Measurements from ENCODE around the gene CAMK1D.

Gene CAMK1D

GRCh38 chr10:12589291-12589690 lies 239.9 kb downstream of the CAMK1D start:
- no peaks in the 10 kb centered on the region for H3K36me3 ChIP-seq (ENCODE audit: control insufficient read depth, insufficient read depth, low read length)
- H3K9me3 ChIP-seq (ENCODE audit: control insufficient read depth, low read length), result no peaks in the 10 kb centered on the region
- WGBS, 2 experiments, result 81 to 83% methylated on average over 8 of the region's 8 CpGs
- H3K27ac ChIP-seq (ENCODE audit: insufficient read depth, low read depth, low read length, poor library complexity, severe bottlenecking), result no peak overlapping the region
- H3K4me3 ChIP-seq (ENCODE audit: insufficient read depth, low read depth, low read length), result no peak overlapping the region
- no peaks in the 10 kb centered on the region for H3K27me3 ChIP-seq (ENCODE audit: control insufficient read depth, insufficient read depth, low read length, poor library complexity, severe bottlenecking)
- H3K4me1 ChIP-seq (ENCODE audit: control insufficient read depth, insufficient read depth, low read length), result no peaks in the 10 kb centered on the region

GRCh38 chr10:12589791-12590190 lies 240.4 kb downstream of the CAMK1D start:
- Histone ChIP-seq H3K4me3 (ENCODE audit: insufficient read depth, low read depth, low read length) (no peak overlapping the region), H3K36me3 (ENCODE audit: control insufficient read depth, insufficient read depth, low read length) (no peaks in the 10 kb centered on the region), H3K27ac (ENCODE audit: insufficient read depth, low read depth, low read length, poor library complexity, severe bottlenecking) (no peak overlapping the region), H3K27me3 (ENCODE audit: control insufficient read depth, insufficient read depth, low read length, poor library complexity, severe bottlenecking) (no peaks in the 10 kb centered on the region), H3K4me1 (ENCODE audit: control insufficient read depth, insufficient read depth, low read length) (no peaks in the 10 kb centered on the region), H3K9me3 (ENCODE audit: control insufficient read depth, low read length) (no peaks in the 10 kb centered on the region)
- 93 to 97% methylated on average over 4 of the region's 4 CpGs for WGBS, 2 experiments

- Histone ChIP-seq H3K4me3 (ENCODE audit: insufficient read depth, low read depth, low read length) (no peak overlapping the region), H3K27ac (ENCODE audit: insufficient read depth, low read depth, low read length, poor library complexity, severe bottlenecking) (no peak overlapping the region), H3K27me3 (ENCODE audit: control insufficient read depth, insufficient read depth, low read length, poor library complexity, severe bottlenecking) (no peaks in the 10 kb centered on the region), H3K9me3 (ENCODE audit: control insufficient read depth, low read length) (no peaks in the 10 kb centered on the region), H3K36me3 (ENCODE audit: control insufficient read depth, insufficient read depth, low read length) (no peaks in the 10 kb centered on the region), H3K4me1 (ENCODE audit: control insufficient read depth, insufficient read depth, low read length) (no peaks in the 10 kb centered on the region)
- 93 to 94% methylated on average over 17 of the region's 17 CpGs for WGBS, 2 experiments
Observed at GRCh38 chr10:12590675-12591659, 241.6 kb downstream of the CAMK1D start.

GRCh38 chr10:12592967-12593366 lies 243.6 kb downstream of the CAMK1D start:
- Histone ChIP-seq H3K4me3 (ENCODE audit: insufficient read depth, low read depth, low read length) (no peak overlapping the region), H3K36me3 (ENCODE audit: control insufficient read depth, insufficient read depth, low read length) (no peaks in the 10 kb centered on the region), H3K27ac (ENCODE audit: insufficient read depth, low read depth, low read length, poor library complexity, severe bottlenecking) (no peak overlapping the region), H3K4me1 (ENCODE audit: control insufficient read depth, insufficient read depth, low read length) (no peaks in the 10 kb centered on the region), H3K9me3 (ENCODE audit: control insufficient read depth, low read length) (no peaks in the 10 kb centered on the region), H3K27me3 (ENCODE audit: control insufficient read depth, insufficient read depth, low read length, poor library complexity, severe bottlenecking) (no peaks in the 10 kb centered on the region)
- 89 to 91% methylated on average over 5 of the region's 5 CpGs for WGBS, 2 experiments

GRCh38 chr10:12594448-12594944 lies 245.1 kb downstream of the CAMK1D start:
- H3K9me3 ChIP-seq (ENCODE audit: control insufficient read depth, low read length), result no peaks in the 10 kb centered on the region
- H3K36me3 ChIP-seq (ENCODE audit: control insufficient read depth, insufficient read depth, low read length), result no peaks in the 10 kb centered on the region
- H3K27me3 ChIP-seq (ENCODE audit: control insufficient read depth, insufficient read depth, low read length, poor library complexity, severe bottlenecking), result no peaks in the 10 kb centered on the region
- WGBS, 2 experiments, result 91 to 93% methylated on average over 8 of the region's 8 CpGs
- no peak overlapping the region for H3K4me3 ChIP-seq (ENCODE audit: insufficient read depth, low read depth, low read length)
- no peak overlapping the region for H3K27ac ChIP-seq (ENCODE audit: insufficient read depth, low read depth, low read length, poor library complexity, severe bottlenecking)
- no peaks in the 10 kb centered on the region for H3K4me1 ChIP-seq (ENCODE audit: control insufficient read depth, insufficient read depth, low read length)

- H3K4me1 ChIP-seq (ENCODE audit: control insufficient read depth, insufficient read depth, low read length), result no peaks in the 10 kb centered on the region
- no peak overlapping the region for H3K27ac ChIP-seq (ENCODE audit: insufficient read depth, low read depth, low read length, poor library complexity, severe bottlenecking)
- no peaks in the 10 kb centered on the region for H3K27me3 ChIP-seq (ENCODE audit: control insufficient read depth, insufficient read depth, low read length, poor library complexity, severe bottlenecking)
- H3K9me3 ChIP-seq (ENCODE audit: control insufficient read depth, low read length), result no peaks in the 10 kb centered on the region
- H3K4me3 ChIP-seq (ENCODE audit: insufficient read depth, low read depth, low read length), result no peak overlapping the region
- 97 to 98% methylated on average over 2 of the region's 2 CpGs for WGBS, 2 experiments
- H3K36me3 ChIP-seq (ENCODE audit: control insufficient read depth, insufficient read depth, low read length), result no peaks in the 10 kb centered on the region
Observed at GRCh38 chr10:12595936-12596576, 246.7 kb downstream of the CAMK1D start.

GRCh38 chr10:12597176-12597575 lies 247.8 kb downstream of the CAMK1D start:
- H3K36me3 ChIP-seq (ENCODE audit: control insufficient read depth, insufficient read depth, low read length), result no peaks in the 10 kb centered on the region
- H3K4me1 ChIP-seq (ENCODE audit: control insufficient read depth, insufficient read depth, low read length), result no peaks in the 10 kb centered on the region
- WGBS, 2 experiments, result 95 to 96% methylated on average over 6 of the region's 6 CpGs
- no peak overlapping the region for H3K4me3 ChIP-seq (ENCODE audit: insufficient read depth, low read depth, low read length)
- H3K9me3 ChIP-seq (ENCODE audit: control insufficient read depth, low read length), result no peaks in the 10 kb centered on the region
- no peak overlapping the region for H3K27ac ChIP-seq (ENCODE audit: insufficient read depth, low read depth, low read length, poor library complexity, severe bottlenecking)
- no peaks in the 10 kb centered on the region for H3K27me3 ChIP-seq (ENCODE audit: control insufficient read depth, insufficient read depth, low read length, poor library complexity, severe bottlenecking)

GRCh38 chr10:12597788-12598765 lies 248.7 kb downstream of the CAMK1D start:
- H3K27me3 ChIP-seq (ENCODE audit: control insufficient read depth, insufficient read depth, low read length, poor library complexity, severe bottlenecking), result no peaks in the 10 kb centered on the region
- 87 to 92% methylated on average over 15 of the region's 15 CpGs for WGBS, 2 experiments
- H3K4me3 ChIP-seq (ENCODE audit: insufficient read depth, low read depth, low read length), result no peak overlapping the region
- no peak overlapping the region for H3K27ac ChIP-seq (ENCODE audit: insufficient read depth, low read depth, low read length, poor library complexity, severe bottlenecking)
- no peaks in the 10 kb centered on the region for H3K36me3 ChIP-seq (ENCODE audit: control insufficient read depth, insufficient read depth, low read length)
- H3K9me3 ChIP-seq (ENCODE audit: control insufficient read depth, low read length), result no peaks in the 10 kb centered on the region
- no peaks in the 10 kb centered on the region for H3K4me1 ChIP-seq (ENCODE audit: control insufficient read depth, insufficient read depth, low read length)

GRCh38 chr10:12600652-12601051 lies 251.3 kb downstream of the CAMK1D start:
- WGBS, 2 experiments, result 78 to 89% methylated on average over 4 of the region's 4 CpGs
- Histone ChIP-seq H3K27me3 (ENCODE audit: control insufficient read depth, insufficient read depth, low read length, poor library complexity, severe bottlenecking) (no peaks in the 10 kb centered on the region), H3K4me3 (ENCODE audit: insufficient read depth, low read depth, low read length) (no peak overlapping the region), H3K36me3 (ENCODE audit: control insufficient read depth, insufficient read depth, low read length) (no peaks in the 10 kb centered on the region), H3K4me1 (ENCODE audit: control insufficient read depth, insufficient read depth, low read length) (no peaks in the 10 kb centered on the region), H3K27ac (ENCODE audit: insufficient read depth, low read depth, low read length, poor library complexity, severe bottlenecking) (no peak overlapping the region), H3K9me3 (ENCODE audit: control insufficient read depth, low read length) (no peaks in the 10 kb centered on the region)
